Astrocyte of the spinal cord (primary cell): ENCODE results near the gene MYBPC3.

Experiments
- DNase-seq: peaks from one replicate; pipeline ENCODE4 v3.0.0; 2011; ENCODE audit warnings: low read depth, low spot score
- H3K4me3 ChIP-seq: 2 replicates; pipeline ENCODE4 v1.5.1; 2011; ENCODE audit warnings: low read depth, mild to moderate bottlenecking, low read length, moderate library complexity
- CTCF ChIP-seq: IDR thresholded peaks from 2 replicates; pipeline ENCODE4 v1.5.1; 2012; ENCODE audit warnings: low read depth, mild to moderate bottlenecking, low read length, inconsistent platforms
- in situ Hi-C: cut with HindIII; loops from 2 replicates; pipeline ENCODE4 v1.10.0; 2017; ENCODE audit warnings: low sequenced_read_pairs

The MYBPC3 gene

GRCh38 chr11:47342854-47343253 is 9.6 kb downstream of the MYBPC3 start:
- H3K4me3 ChIP-seq, result no peak overlapping the region
- TF ChIP-seq CTCF, result no peak
- in situ Hi-C loops, result no loop called here
- no peak for DNase-seq

GRCh38 chr11:47342036-47342803 is 10.3 kb downstream of the MYBPC3 start:
- no peak for TF ChIP-seq CTCF
- in situ Hi-C loops, result no loop called here
- H3K4me3 ChIP-seq, result no peak overlapping the region
- no peak for DNase-seq

GRCh38 chr11:47340980-47341775 is 11.3 kb downstream of the MYBPC3 start:
- H3K4me3 ChIP-seq, result no peak overlapping the region
- no peak for DNase-seq
- TF ChIP-seq CTCF, result no peak
- in situ Hi-C loops, result no loop called here

GRCh38 chr11:47340010-47340409 is 12.5 kb downstream of the MYBPC3 start:
- H3K4me3 ChIP-seq, result no peak overlapping the region
- no peak for TF ChIP-seq CTCF

GRCh38 chr11:47338396-47339241 is 13.9 kb downstream of the MYBPC3 start:
- no peak overlapping the region for H3K4me3 ChIP-seq
- in situ Hi-C loops, result no loop called here
- DNase-seq, result no peak
- TF ChIP-seq CTCF, result no peak

More at GRCh38 chr11:47340010-47340409, 12.5 kb downstream of the MYBPC3 start:
- in situ Hi-C loops, result no loop called here
- DNase-seq, result no peak

GRCh38 chr11:47337229-47337924 is 15.1 kb downstream of the MYBPC3 start:
- no peak for DNase-seq
- no peak overlapping the region for H3K4me3 ChIP-seq

More at GRCh38 chr11:47337229-47337924, 15.1 kb downstream of the MYBPC3 start:
- in situ Hi-C loops, result no loop called here
- TF ChIP-seq CTCF, result no peak
